ENCODE results near the gene COL4A2. TPM values are rescaled to one million over a fixed set of nuclear protein-coding genes. Genes with fewer than 3 reads are reported as not detected.

The COL4A2 gene
- total and polyA plus RNA-seq, 2 donors (not counting 1 experiment from before 2014, with no cell fraction given): 0.17 TPM; not detected in 1

DNA sequence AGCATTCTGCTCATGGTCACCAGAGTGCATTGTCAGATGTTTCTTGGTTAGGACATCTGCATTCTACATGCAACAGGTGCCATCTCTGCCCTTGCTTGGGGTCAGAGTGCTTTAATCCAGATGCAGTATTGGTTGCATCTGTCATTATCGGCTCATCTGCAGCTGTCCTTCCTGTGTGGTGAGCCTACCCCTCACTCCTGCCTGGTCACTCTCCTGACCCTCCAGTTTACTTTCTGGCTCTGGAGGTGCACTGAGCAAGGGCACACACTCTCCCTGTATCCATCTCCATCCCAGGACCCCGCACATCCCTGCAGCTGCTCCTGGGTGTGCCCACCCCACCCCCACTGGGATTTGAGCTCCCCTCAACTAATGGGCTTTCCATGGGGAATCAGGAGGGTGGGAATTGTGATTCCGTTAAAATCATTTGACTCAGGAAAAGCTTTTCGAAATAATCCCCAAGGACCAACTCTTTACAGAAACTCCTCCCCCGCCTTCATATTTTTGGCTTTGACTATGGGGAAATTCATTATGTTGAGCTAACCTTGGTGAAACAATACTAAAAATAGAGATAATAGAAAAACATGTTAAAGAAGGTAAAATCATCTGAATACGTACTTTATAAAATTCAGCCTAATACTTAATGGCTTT is 70.2 kb downstream of the COL4A2 start:
- Mint-ChIP-seq H3K4me3 (no peak overlapping the region), H3K4me1 (peaks cover 2% of the 10 kb centered on the region), H3K27ac (no peak overlapping the region), H3K9me3 (ENCODE audit: insufficient read depth) (no peaks in the 10 kb centered on the region), H3K27me3 (peaks cover 42% of the 10 kb centered on the region)
- Histone ChIP-seq H3K9ac (ENCODE audit: low read length) (no peak overlapping the region), H3K36me3 (replicated peaks in 1 of 2; ENCODE audit: control extremely low read depth in 1 of 2, control insufficient read depth in 1 of 2, extremely low read depth in 1 of 2, insufficient read depth in 2 of 2, low read length in 1 of 2) (no peaks in the 10 kb centered on the region), H4K20me1 (ENCODE audit: control insufficient read depth, insufficient read depth, low read length, poor library complexity, severe bottlenecking) (no peaks in the 10 kb centered on the region), H3K27me3 (replicated peaks in 1 of 4; ENCODE audit: control extremely low read depth in 1 of 4, control insufficient read depth in 3 of 4, insufficient read depth in 4 of 4, low read length in 3 of 4) (peaks cover 0 to 11% (median 0%) of the 10 kb centered on the region in 4 experiments), H3K4me1 (ENCODE audit: control insufficient read depth in 2 of 2, insufficient read depth in 2 of 2, low read length in 2 of 2) (no peaks in the 10 kb centered on the region), H3K27ac (ENCODE audit: low read length in 2 of 2) (no peak overlapping the region), H2AFZ (ENCODE audit: insufficient read depth, low read depth, low read length, poor library complexity, severe bottlenecking) (no peak overlapping the region), H3K79me2 (ENCODE audit: control insufficient read depth, insufficient read depth, low read length) (no peaks in the 10 kb centered on the region), H3K9me3 (ENCODE audit: control extremely low read depth in 1 of 3, control insufficient read depth in 2 of 3, insufficient read depth in 1 of 3, low read length in 2 of 3) (peaks cover 0 to 10% (median 0%) of the 10 kb centered on the region in 3 donors), H3K4me3 (ENCODE audit: control extremely low read depth in 1 of 5, extremely low read depth in 1 of 5, insufficient read depth in 1 of 5, low read depth in 2 of 5, low read length in 4 of 5) (no peak overlapping the region), H3K4me2 (replicated peaks; ENCODE audit: low read depth, low read length, poor library complexity, severe bottlenecking) (no peak overlapping the region)
- ChIA-PET POLR2A (no interaction called here), CTCF (no interaction called here)
- no peak for DNase-seq
- no peak for ATAC-seq (ENCODE audit: low read depth)
- 93% methylated on average over 1 of the region's 6 CpGs for WGBS (ENCODE audit: insufficient coverage)
- TF ChIP-seq, protein P1, sequence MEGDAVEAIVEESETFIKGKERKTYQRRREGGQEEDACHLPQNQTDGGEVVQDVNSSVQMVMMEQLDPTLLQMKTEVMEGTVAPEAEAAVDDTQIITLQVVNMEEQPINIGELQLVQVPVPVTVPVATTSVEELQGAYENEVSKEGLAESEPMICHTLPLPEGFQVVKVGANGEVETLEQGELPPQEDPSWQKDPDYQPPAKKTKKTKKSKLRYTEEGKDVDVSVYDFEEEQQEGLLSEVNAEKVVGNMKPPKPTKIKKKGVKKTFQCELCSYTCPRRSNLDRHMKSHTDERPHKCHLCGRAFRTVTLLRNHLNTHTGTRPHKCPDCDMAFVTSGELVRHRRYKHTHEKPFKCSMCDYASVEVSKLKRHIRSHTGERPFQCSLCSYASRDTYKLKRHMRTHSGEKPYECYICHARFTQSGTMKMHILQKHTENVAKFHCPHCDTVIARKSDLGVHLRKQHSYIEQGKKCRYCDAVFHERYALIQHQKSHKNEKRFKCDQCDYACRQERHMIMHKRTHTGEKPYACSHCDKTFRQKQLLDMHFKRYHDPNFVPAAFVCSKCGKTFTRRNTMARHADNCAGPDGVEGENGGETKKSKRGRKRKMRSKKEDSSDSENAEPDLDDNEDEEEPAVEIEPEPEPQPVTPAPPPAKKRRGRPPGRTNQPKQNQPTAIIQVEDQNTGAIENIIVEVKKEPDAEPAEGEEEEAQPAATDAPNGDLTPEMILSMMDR (IDR thresholded peaks at IDR 0.05): no peak
- TF ChIP-seq EZH2 (IDR thresholded peaks at IDR 0.05; ENCODE audit: borderline replicate concordance, insufficient read depth, low read depth, low read length, poor library complexity, severe bottlenecking): no peak
- intact Hi-C loops (cut with micrococcal nuclease): no loop called here

DNA sequence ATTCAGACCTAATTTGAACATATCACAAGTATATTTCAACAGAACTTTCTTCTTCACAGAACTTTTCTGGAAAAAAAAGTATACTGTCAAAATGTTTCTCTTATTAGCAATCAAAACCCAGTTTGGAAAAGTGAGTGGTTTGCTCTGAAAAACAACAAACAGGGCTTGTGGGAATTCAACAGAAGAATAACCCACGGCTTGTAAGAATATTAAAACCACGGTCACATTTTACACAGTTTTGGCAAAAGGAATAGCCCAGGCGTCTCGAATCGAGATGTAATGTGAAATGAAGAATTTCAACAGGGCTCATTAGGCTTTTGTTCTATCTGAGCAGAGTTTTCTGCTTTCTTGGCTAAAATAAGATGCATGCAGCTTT is 70.7 kb downstream of the COL4A2 start:
- DNase-seq (no peak), ATAC-seq (ENCODE audit: low read depth) (no peak)
- Histone ChIP-seq H3K27ac (ENCODE audit: low read length in 2 of 2) (no peak overlapping the region), H3K4me3 (ENCODE audit: control extremely low read depth in 1 of 5, extremely low read depth in 1 of 5, insufficient read depth in 1 of 5, low read depth in 2 of 5, low read length in 4 of 5) (no peak overlapping the region), H3K36me3 (replicated peaks in 1 of 2; ENCODE audit: control extremely low read depth in 1 of 2, control insufficient read depth in 1 of 2, extremely low read depth in 1 of 2, insufficient read depth in 2 of 2, low read length in 1 of 2) (no peaks in the 10 kb centered on the region), H2AFZ (ENCODE audit: insufficient read depth, low read depth, low read length, poor library complexity, severe bottlenecking) (no peak overlapping the region), H3K4me1 (ENCODE audit: control insufficient read depth in 2 of 2, insufficient read depth in 2 of 2, low read length in 2 of 2) (no peaks in the 10 kb centered on the region), H3K4me2 (replicated peaks; ENCODE audit: low read depth, low read length, poor library complexity, severe bottlenecking) (no peak overlapping the region), H3K79me2 (ENCODE audit: control insufficient read depth, insufficient read depth, low read length) (no peaks in the 10 kb centered on the region), H4K20me1 (ENCODE audit: control insufficient read depth, insufficient read depth, low read length, poor library complexity, severe bottlenecking) (no peaks in the 10 kb centered on the region), H3K9ac (ENCODE audit: low read length) (no peak overlapping the region), H3K27me3 (replicated peaks in 1 of 4; ENCODE audit: control extremely low read depth in 1 of 4, control insufficient read depth in 3 of 4, insufficient read depth in 4 of 4, low read length in 3 of 4) (peaks cover 0 to 11% (median 0%) of the 10 kb centered on the region in 4 experiments), H3K9me3 (ENCODE audit: control extremely low read depth in 1 of 3, control insufficient read depth in 2 of 3, insufficient read depth in 1 of 3, low read length in 2 of 3) (peaks cover 0 to 10% (median 0%) of the 10 kb centered on the region in 3 donors)
- CTCF ChIA-PET: no interaction called here
- H3K4me1 Mint-ChIP-seq: peaks cover under 1% of the 10 kb centered on the region
- no peak for TF ChIP-seq EZH2 (IDR thresholded peaks at IDR 0.05; ENCODE audit: borderline replicate concordance, insufficient read depth, low read depth, low read length, poor library complexity, severe bottlenecking)
- TF ChIP-seq, protein P1 (IDR thresholded peaks at IDR 0.05): no peak
- H3K4me3 Mint-ChIP-seq: no peak overlapping the region
- H3K27ac Mint-ChIP-seq: no peak overlapping the region
- H3K27me3 Mint-ChIP-seq: peaks cover 40% of the 10 kb centered on the region
- POLR2A ChIA-PET: no interaction called here
- no peaks in the 10 kb centered on the region for H3K9me3 Mint-ChIP-seq (ENCODE audit: insufficient read depth)
- WGBS (ENCODE audit: insufficient coverage): 86% methylated on average over 5 of the region's 5 CpGs
- intact Hi-C loops (cut with micrococcal nuclease): no loop called here

Measured in B cell (primary cell).